Measurements from ENCODE around the gene LAG3. TPM values are rescaled to one million over a fixed set of nuclear protein-coding genes. Genes with fewer than 3 reads are reported as not detected.
A peak's percentile ranks its signal among the peaks of the same experiment; 100 is the strongest.

Gene LAG3
- total RNA-seq, 1 experiment from 2014 or later, result 3.3 TPM

DNA sequence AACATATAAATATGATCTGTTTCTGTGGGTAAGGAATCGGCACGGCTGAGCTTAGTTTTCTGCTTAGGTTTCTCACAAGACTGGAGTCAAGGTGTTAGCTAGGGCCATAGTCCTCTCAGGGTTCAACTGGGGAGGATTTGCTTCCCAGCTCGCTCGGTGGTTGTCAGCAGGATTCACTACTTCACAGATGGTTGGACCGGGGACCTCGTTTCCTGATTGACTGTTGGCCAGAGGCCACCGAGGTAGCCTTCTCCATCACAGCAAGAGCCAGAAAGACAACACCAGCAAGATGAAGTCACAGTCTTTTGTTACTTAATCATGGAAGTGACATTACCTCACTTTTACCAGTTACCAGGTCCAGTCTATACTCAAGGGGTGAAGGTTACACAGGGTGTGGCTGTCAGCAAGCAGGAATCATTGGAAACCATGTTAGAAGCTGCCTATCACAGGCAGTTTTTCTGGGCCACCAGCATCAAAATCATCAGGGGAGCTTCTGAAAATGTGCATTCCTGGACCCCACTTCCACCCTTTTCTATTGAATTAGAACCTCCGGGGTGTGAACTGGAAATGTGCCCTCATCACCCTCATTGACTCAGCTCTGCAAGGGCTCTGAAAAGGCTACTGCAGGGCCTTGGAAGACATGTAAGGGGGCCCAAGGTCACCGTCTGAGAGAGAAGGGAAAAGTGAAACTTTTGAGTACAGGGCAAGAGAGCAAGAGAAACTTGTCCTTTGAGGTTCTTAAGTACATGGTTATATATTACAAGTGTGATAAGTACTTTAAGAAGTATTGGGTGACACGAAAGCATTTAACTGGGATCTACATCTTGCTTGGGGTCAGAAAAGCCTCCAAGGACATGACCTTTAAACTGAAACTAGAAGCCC, 37.6 kb upstream of the LAG3 start:
- Histone ChIP-seq H3K9me2 (ENCODE audit: insufficient read depth) (no peaks in the 10 kb centered on the region), H3K9me3 (ENCODE audit: control insufficient read depth in 1 of 2, insufficient read depth in 1 of 2, low read depth in 1 of 2, low read length in 2 of 2) (no peaks in the 10 kb centered on the region), H4K20me1 (ENCODE audit: insufficient read depth) (no peaks in the 10 kb centered on the region), H3K4me2 (ENCODE audit: low read length) (no peak overlapping the region), H3K4me3 (replicated peaks in 1 of 2; ENCODE audit: low read depth in 1 of 2, low read length in 2 of 2) (no peak overlapping the region), H2AFZ (ENCODE audit: low read depth, low read length, poor library complexity, severe bottlenecking) (no peak overlapping the region), H3K9ac (ENCODE audit: low read length) (no peak overlapping the region), H3K27me3 (ENCODE audit: insufficient read depth, low read length) (no peaks in the 10 kb centered on the region), H3K4me1 (ENCODE audit: control insufficient read depth in 1 of 2, insufficient read depth in 2 of 2, low read length in 2 of 2) (peaks cover 4 to 10% of the 10 kb centered on the region in 2 experiments), H3K27ac (ENCODE audit: low read depth, low read length) (no peak overlapping the region), H3K79me2 (ENCODE audit: insufficient read depth, low read length) (no peaks in the 10 kb centered on the region), H3K36me3 (ENCODE audit: control insufficient read depth in 1 of 2, insufficient read depth in 2 of 2, low read length in 2 of 2) (peaks cover 5 to 20% of the 10 kb centered on the region in 2 experiments; a peak in 3 of 4 replicates)
- ChIA-PET RAD21 (ENCODE audit: low non-redundant PET in 1 of 2, low total read pairs in 2 of 2, uncharacterized antibody in 2 of 2, unreplicated experiment in 2 of 2) (interaction anchor here in 1 of 2 experiments (0.5 kb wide), 1 partner anchor 109 kb away, joined by 3 read pairs; no protein-coding TSS in a partner anchor), POLR2A (interaction anchor here (1.7 kb wide), 1 partner anchor 11 kb away, joined by 4 read pairs; the partner anchor contains the start of gene COPS7A), CTCF (interaction anchor here (1.0 to 1.6 kb wide), 2 partner anchors 10 to 11 kb away, joined by 3 to 4 read pairs; partner anchors contain the start of gene COPS7A)
- intact Hi-C loops (cut with micrococcal nuclease), result loop anchor here (1.0 kb wide), 2 partner anchors 45 to 91 kb away; no protein-coding TSS in a partner anchor
- BruUV-seq (replicated peaks), result no TSS peak
- DNase-seq (ENCODE audit: low read depth, low spot score) (no peak), ATAC-seq (no peak)
- TF ChIP-seq SRF (IDR thresholded peaks at IDR 0.05; ENCODE audit: low read depth), result no peak
- no peak for TF ChIP-seq CEBPB (IDR thresholded peaks at IDR 0.05; ENCODE audit: low read depth)

DNA sequence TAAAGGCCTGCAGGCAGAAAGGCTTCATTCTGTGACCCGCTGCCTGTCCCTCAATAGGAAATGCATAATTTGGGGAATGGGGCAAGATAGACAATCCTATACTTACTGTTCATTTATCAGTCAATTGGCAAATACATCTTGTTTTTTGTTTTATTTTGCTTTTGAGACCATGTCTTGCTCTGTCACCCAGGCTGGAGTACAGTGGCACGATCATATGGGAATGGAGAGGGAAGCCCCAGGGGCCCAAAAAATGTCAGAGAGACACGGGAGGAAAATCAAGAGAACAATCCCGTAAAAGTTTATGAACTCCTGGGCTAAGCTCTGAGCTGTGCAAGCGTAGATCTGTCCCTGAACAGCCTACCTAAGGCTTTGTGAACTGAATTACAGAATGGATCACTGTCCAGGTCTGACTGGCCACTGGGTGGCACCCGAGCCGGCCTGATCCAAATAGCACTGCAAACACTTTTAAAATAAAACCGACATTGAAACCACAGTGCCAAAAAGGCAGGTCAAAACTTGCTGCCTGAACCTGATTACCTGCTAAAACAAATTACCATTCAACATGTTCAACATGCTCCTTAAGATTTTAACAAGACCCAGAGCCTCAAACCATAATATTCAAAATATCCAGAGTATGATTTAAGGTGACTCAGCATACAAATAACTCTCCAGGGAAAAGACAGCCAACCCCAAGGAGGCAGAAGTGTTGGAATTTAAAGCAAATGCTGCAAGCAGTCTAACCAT, 36.7 kb upstream of the LAG3 start:
- Histone ChIP-seq H3K4me1 (ENCODE audit: control insufficient read depth in 1 of 2, insufficient read depth in 2 of 2, low read length in 2 of 2) (peaks cover 4 to 10% of the 10 kb centered on the region in 2 experiments), H3K36me3 (ENCODE audit: control insufficient read depth in 1 of 2, insufficient read depth in 2 of 2, low read length in 2 of 2) (peaks cover 0 to 11% of the 10 kb centered on the region in 2 experiments; a peak in 1 of 4 replicates), H3K4me3 (replicated peaks in 1 of 2; ENCODE audit: low read depth in 1 of 2, low read length in 2 of 2) (no peak overlapping the region), H3K27ac (ENCODE audit: low read depth, low read length) (peak overlapping the region; percentile 63; the same call in 1 of the 2 replicates), H3K9me3 (ENCODE audit: control insufficient read depth in 1 of 2, insufficient read depth in 1 of 2, low read depth in 1 of 2, low read length in 2 of 2) (no peaks in the 10 kb centered on the region), H3K9ac (ENCODE audit: low read length) (peak overlapping the region; percentile 12), H3K9me2 (ENCODE audit: insufficient read depth) (no peaks in the 10 kb centered on the region), H2AFZ (ENCODE audit: low read depth, low read length, poor library complexity, severe bottlenecking) (no peak overlapping the region), H4K20me1 (ENCODE audit: insufficient read depth) (no peaks in the 10 kb centered on the region), H3K4me2 (ENCODE audit: low read length) (peak overlapping the region; percentile 23; the same call in 1 of the 2 replicates), H3K79me2 (ENCODE audit: insufficient read depth, low read length) (no peaks in the 10 kb centered on the region), H3K27me3 (ENCODE audit: insufficient read depth, low read length) (no peaks in the 10 kb centered on the region)
- TF ChIP-seq CTCF (IDR thresholded peaks at IDR 0.05 in 2 of 3, conservative IDR thresholded peaks at IDR 0.05 in 1 of 3; ENCODE audit: borderline replicate concordance in 1 of 3, insufficient read depth in 1 of 3, low read depth in 2 of 3, low read length in 2 of 3) (peak; percentile 85 to 86 (median 86)), TCF7L2 (IDR thresholded peaks at IDR 0.05; ENCODE audit: borderline replicate concordance, extremely low read depth, insufficient read depth, insufficient read length) (no peak), POLR2A (IDR thresholded peaks at IDR 0.05; ENCODE audit: borderline replicate concordance, extremely low read depth, insufficient read depth, insufficient read length) (no peak), SRF (IDR thresholded peaks at IDR 0.05; ENCODE audit: low read depth) (no peak), RAD21 (IDR thresholded peaks at IDR 0.05; ENCODE audit: low read depth) (peak; percentile 81), FOSL1 (IDR thresholded peaks at IDR 0.05; ENCODE audit: low read depth) (peak; percentile 27; the same call in 1 of the 2 replicates), JUND (IDR thresholded peaks at IDR 0.05) (no peak)
- ATAC-seq (peak; percentile 97), DNase-seq (ENCODE audit: low read depth, low spot score) (no peak)
- intact Hi-C loops (cut with micrococcal nuclease), result loop anchor here (1.0 kb wide), 2 partner anchors 44 to 90 kb away; no protein-coding TSS in a partner anchor
- ChIA-PET RAD21 (ENCODE audit: low non-redundant PET in 1 of 2, low total read pairs in 2 of 2, uncharacterized antibody in 2 of 2, unreplicated experiment in 2 of 2) (no interaction called here), POLR2A (interaction anchor here (1.7 kb wide), 1 partner anchor 12 kb away, joined by 4 read pairs; the partner anchor contains the start of gene COPS7A), CTCF (interaction anchor here (1.0 to 1.2 kb wide), 2 partner anchors 11 to 43 kb away, joined by 3 read pairs; no protein-coding TSS in a partner anchor)
- BruUV-seq (replicated peaks), result no TSS peak

Data from HCT116 (cell line).